ENCODE measurements around the gene MT1E. TPM values are rescaled to one million over a fixed set of nuclear protein-coding genes. Genes with fewer than 3 reads are reported as not detected.

MT1E gene
- total and polyA plus RNA-seq, 2 of the 13 experiments (the other 11 are each of a cell fraction or from before 2014, with no cell fraction given), result 110 to 1,072 TPM

DNA sequence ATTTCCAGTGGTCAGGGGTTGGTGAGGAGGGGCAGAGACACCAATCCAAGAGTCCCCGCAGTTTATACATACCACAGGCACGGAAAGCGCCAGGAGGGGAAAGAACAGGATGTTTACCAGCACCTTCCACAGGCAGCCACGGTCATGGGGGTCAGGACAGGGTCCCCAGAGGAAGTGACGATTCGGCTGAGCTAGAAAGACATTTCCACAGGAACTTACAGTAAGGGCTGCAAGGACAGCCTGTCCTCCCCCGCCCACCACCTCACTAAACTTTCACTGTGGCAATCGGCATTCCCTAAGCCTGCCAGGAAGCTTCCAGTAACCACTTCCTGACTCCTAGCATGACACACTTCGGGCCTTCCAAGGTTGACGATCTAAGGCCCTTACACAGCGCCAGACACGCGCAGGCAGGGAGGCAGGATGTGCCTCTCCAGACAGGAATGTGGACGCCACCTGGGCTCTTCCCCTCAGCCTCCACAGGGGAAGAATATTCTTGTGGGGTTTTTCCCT lies 18.4 kb upstream of the MT1E start (continued):
- TF ChIP-seq MED1 (CRISPR knock-in tag; IDR thresholded peaks at IDR 0.05) (peak; percentile 94), ELF1 (CRISPR knock-in tag; IDR thresholded peaks at IDR 0.05) (peak; percentile 88), ZNF33B (CRISPR knock-in tag; IDR thresholded peaks at IDR 0.05) (peak; percentile 68; the same call in 1 of the 2 replicates), ZNF737 (CRISPR knock-in tag; IDR thresholded peaks at IDR 0.05; ENCODE audit: borderline replicate concordance) (no peak), SOX13 (IDR thresholded peaks at IDR 0.05) (peak; percentile 22; the same call in 1 of the 2 replicates), SOX13 (CRISPR knock-in tag; conservative IDR thresholded peaks at IDR 0.05 in 1 of 2, IDR thresholded peaks at IDR 0.05 in 1 of 2) (no peak; a peak in 1 of 4 replicates), SALL1 (CRISPR knock-in tag; IDR thresholded peaks at IDR 0.05) (peak; percentile 91; the same call in 1 of the 2 replicates), KAT8 (CRISPR knock-in tag; IDR thresholded peaks at IDR 0.05) (peak; percentile 91), ZNF841 (CRISPR knock-in tag; IDR thresholded peaks at IDR 0.05; ENCODE audit: borderline replicate concordance) (no peak), ZNF569 (CRISPR knock-in tag; IDR thresholded peaks at IDR 0.05; ENCODE audit: borderline replicate concordance) (0 out of 2 replicates have a peak, but pooled peaks have one; percentile 37), ZSCAN25 (CRISPR knock-in tag; IDR thresholded peaks at IDR 0.05) (no peak; the same call in 1 of the 2 replicates), ZIK1 (CRISPR knock-in tag; IDR thresholded peaks at IDR 0.05; ENCODE audit: borderline replicate concordance, low read depth) (peak; percentile 80; the same call in 1 of the 2 replicates)
- TF ChIP-seq, protein P1, sequence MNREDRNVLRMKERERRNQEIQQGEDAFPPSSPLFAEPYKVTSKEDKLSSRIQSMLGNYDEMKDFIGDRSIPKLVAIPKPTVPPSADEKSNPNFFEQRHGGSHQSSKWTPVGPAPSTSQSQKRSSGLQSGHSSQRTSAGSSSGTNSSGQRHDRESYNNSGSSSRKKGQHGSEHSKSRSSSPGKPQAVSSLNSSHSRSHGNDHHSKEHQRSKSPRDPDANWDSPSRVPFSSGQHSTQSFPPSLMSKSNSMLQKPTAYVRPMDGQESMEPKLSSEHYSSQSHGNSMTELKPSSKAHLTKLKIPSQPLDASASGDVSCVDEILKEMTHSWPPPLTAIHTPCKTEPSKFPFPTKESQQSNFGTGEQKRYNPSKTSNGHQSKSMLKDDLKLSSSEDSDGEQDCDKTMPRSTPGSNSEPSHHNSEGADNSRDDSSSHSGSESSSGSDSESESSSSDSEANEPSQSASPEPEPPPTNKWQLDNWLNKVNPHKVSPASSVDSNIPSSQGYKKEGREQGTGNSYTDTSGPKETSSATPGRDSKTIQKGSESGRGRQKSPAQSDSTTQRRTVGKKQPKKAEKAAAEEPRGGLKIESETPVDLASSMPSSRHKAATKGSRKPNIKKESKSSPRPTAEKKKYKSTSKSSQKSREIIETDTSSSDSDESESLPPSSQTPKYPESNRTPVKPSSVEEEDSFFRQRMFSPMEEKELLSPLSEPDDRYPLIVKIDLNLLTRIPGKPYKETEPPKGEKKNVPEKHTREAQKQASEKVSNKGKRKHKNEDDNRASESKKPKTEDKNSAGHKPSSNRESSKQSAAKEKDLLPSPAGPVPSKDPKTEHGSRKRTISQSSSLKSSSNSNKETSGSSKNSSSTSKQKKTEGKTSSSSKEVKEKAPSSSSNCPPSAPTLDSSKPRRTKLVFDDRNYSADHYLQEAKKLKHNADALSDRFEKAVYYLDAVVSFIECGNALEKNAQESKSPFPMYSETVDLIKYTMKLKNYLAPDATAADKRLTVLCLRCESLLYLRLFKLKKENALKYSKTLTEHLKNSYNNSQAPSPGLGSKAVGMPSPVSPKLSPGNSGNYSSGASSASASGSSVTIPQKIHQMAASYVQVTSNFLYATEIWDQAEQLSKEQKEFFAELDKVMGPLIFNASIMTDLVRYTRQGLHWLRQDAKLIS (CRISPR knock-in tag; IDR thresholded peaks at IDR 0.05), result peak; percentile 43; the same call in 1 of the 2 replicates
- TF ChIP-seq, protein P2, sequence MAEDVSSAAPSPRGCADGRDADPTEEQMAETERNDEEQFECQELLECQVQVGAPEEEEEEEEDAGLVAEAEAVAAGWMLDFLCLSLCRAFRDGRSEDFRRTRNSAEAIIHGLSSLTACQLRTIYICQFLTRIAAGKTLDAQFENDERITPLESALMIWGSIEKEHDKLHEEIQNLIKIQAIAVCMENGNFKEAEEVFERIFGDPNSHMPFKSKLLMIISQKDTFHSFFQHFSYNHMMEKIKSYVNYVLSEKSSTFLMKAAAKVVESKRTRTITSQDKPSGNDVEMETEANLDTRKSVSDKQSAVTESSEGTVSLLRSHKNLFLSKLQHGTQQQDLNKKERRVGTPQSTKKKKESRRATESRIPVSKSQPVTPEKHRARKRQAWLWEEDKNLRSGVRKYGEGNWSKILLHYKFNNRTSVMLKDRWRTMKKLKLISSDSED (CRISPR knock-in tag; IDR thresholded peaks at IDR 0.05), result no peak
- TF ChIP-seq, protein P3, sequence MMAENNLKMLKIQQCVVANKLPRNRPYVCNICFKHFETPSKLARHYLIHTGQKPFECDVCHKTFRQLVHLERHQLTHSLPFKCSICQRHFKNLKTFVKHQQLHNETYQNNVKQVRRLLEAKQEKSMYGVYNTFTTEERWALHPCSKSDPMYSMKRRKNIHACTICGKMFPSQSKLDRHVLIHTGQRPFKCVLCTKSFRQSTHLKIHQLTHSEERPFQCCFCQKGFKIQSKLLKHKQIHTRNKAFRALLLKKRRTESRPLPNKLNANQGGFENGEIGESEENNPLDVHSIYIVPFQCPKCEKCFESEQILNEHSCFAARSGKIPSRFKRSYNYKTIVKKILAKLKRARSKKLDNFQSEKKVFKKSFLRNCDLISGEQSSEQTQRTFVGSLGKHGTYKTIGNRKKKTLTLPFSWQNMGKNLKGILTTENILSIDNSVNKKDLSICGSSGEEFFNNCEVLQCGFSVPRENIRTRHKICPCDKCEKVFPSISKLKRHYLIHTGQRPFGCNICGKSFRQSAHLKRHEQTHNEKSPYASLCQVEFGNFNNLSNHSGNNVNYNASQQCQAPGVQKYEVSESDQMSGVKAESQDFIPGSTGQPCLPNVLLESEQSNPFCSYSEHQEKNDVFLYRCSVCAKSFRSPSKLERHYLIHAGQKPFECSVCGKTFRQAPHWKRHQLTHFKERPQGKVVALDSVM (CRISPR knock-in tag; IDR thresholded peaks at IDR 0.05), result no peak
- TF ChIP-seq, protein P4, sequence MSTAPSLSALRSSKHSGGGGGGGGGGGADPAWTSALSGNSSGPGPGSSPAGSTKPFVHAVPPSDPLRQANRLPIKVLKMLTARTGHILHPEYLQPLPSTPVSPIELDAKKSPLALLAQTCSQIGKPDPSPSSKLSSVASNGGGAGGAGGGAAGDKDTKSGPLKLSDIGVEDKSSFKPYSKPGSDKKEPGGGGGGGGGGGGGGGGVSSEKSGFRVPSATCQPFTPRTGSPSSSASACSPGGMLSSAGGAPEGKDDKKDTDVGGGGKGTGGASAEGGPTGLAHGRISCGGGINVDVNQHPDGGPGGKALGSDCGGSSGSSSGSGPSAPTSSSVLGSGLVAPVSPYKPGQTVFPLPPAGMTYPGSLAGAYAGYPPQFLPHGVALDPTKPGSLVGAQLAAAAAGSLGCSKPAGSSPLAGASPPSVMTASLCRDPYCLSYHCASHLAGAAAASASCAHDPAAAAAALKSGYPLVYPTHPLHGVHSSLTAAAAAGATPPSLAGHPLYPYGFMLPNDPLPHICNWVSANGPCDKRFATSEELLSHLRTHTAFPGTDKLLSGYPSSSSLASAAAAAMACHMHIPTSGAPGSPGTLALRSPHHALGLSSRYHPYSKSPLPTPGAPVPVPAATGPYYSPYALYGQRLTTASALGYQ (CRISPR knock-in tag; IDR thresholded peaks at IDR 0.05), result peak; percentile 93
- TF ChIP-seq, protein P5, sequence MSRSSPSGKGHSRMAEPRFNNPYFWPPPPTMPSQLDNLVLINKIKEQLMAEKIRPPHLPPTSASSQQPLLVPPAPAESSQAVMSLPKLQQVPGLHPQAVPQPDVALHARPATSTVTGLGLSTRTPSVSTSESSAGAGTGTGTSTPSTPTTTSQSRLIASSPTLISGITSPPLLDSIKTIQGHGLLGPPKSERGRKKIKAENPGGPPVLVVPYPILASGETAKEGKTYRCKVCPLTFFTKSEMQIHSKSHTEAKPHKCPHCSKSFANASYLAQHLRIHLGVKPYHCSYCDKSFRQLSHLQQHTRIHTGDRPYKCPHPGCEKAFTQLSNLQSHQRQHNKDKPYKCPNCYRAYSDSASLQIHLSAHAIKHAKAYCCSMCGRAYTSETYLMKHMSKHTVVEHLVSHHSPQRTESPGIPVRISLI (CRISPR knock-in tag; IDR thresholded peaks at IDR 0.05; ENCODE audit: borderline replicate concordance), result peak; percentile 4

Data from HepG2 (cell line).